Activated CD4-positive, alpha-beta T cell treated with anti-CD3 and anti-CD28 coated beads, Interleukin-2, Interleukin-6, amounts not matched to agents 100 ng/mL and 50 ng/mL, durations not matched to agents 16 hours and 8 hours (primary cell): ENCODE data around the gene GREB1.
"Not testable (repeated sequence)": the region's sequence is repeated elsewhere in the genome, so short reads cannot be mapped to it uniquely, and the experiment has no call there.

Source experiments
- DNase-seq: peaks from one replicate; pipeline ENCODE4 v3.0.0-alpha.2; 2020

GREB1 gene

GRCh38 chr2:11642972-11643371 is 109.1 kb downstream of the GREB1 start:
- no peak for DNase-seq

- DNase-seq, result no peak
Observed at GRCh38 chr2:11644293-11644692, 110.4 kb downstream of the GREB1 start.

GRCh38 chr2:11646530-11646929 is 112.7 kb downstream of the GREB1 start:
- DNase-seq, result no peak

GRCh38 chr2:11647834-11648600 is 114.2 kb downstream of the GREB1 start:
- no peak for DNase-seq

GRCh38 chr2:11649093-11649492 is 115.2 kb downstream of the GREB1 start:
- DNase-seq, result no peak

- no peak for DNase-seq
Observed at GRCh38 chr2:11651856-11652548, 118.2 kb downstream of the GREB1 start.

- no peak for DNase-seq
Observed at GRCh38 chr2:11652553-11652952, 118.7 kb downstream of the GREB1 start.

GRCh38 chr2:11655495-11655894 is 121.7 kb downstream of the GREB1 start:
- no peak for DNase-seq

GRCh38 chr2:11656252-11656651 is 122.4 kb downstream of the GREB1 start:
- no peak for DNase-seq

GRCh38 chr2:11656671-11657101 is 122.8 kb downstream of the GREB1 start:
- no peak for DNase-seq

- DNase-seq, result no peak
Observed at GRCh38 chr2:11657195-11657594, 123.3 kb downstream of the GREB1 start.

- DNase-seq, result no peak
Observed at GRCh38 chr2:11657646-11658045, 123.8 kb downstream of the GREB1 start.

- no peak for DNase-seq
Observed at GRCh38 chr2:11658208-11659114, 124.6 kb downstream of the GREB1 start.

GRCh38 chr2:11659115-11659475 is 125.2 kb downstream of the GREB1 start:
- no peak for DNase-seq

GRCh38 chr2:11659851-11660250 is 126.0 kb downstream of the GREB1 start:
- DNase-seq, result no peak

- not testable (repeated sequence) for DNase-seq
Observed at GRCh38 chr2:11660396-11660795, 126.6 kb downstream of the GREB1 start.

- DNase-seq, result no peak
Observed at GRCh38 chr2:11661891-11662435, 128.1 kb downstream of the GREB1 start.

GRCh38 chr2:11662882-11663281 is 129.0 kb downstream of the GREB1 start:
- DNase-seq, result no peak

- DNase-seq, result no peak
Observed at GRCh38 chr2:11663427-11663826, 129.6 kb downstream of the GREB1 start.

- DNase-seq, result no peak
Observed at GRCh38 chr2:11665028-11665427, 131.2 kb downstream of the GREB1 start.

- DNase-seq, result no peak
Observed at GRCh38 chr2:11665510-11666362, 131.9 kb downstream of the GREB1 start.

GRCh38 chr2:11667194-11667593 is 133.3 kb downstream of the GREB1 start:
- DNase-seq, result no peak
